ENCODE data around the gene TOPAZ1.

The TOPAZ1 gene

DNA sequence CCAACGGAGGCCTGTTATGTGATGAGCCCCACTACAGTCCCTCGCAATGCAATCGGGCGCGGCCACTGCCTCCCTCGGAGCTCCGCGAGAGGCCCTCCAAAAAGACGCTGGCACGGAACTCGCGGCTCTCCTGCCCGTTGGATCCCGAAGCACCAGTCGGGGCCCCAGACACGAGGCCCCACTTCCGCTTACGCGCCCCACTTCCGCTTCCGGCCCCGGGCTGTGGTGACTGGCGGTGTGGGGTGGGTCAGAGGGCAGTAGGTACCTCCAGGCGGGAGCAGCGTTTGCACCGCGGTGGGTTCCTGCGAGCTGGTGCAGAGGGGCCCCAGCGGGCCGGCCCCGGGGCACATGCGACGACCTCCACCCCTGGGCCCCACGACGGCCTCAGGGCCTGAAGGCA is at the start of gene TOPAZ1:
Gene TOPAZ1 (plus strand): TSS at position 181 of the 400 bp plus-strand sequence. CDS start 168 bp downstream, at position 349.
- no peak for DNase-seq

DNA sequence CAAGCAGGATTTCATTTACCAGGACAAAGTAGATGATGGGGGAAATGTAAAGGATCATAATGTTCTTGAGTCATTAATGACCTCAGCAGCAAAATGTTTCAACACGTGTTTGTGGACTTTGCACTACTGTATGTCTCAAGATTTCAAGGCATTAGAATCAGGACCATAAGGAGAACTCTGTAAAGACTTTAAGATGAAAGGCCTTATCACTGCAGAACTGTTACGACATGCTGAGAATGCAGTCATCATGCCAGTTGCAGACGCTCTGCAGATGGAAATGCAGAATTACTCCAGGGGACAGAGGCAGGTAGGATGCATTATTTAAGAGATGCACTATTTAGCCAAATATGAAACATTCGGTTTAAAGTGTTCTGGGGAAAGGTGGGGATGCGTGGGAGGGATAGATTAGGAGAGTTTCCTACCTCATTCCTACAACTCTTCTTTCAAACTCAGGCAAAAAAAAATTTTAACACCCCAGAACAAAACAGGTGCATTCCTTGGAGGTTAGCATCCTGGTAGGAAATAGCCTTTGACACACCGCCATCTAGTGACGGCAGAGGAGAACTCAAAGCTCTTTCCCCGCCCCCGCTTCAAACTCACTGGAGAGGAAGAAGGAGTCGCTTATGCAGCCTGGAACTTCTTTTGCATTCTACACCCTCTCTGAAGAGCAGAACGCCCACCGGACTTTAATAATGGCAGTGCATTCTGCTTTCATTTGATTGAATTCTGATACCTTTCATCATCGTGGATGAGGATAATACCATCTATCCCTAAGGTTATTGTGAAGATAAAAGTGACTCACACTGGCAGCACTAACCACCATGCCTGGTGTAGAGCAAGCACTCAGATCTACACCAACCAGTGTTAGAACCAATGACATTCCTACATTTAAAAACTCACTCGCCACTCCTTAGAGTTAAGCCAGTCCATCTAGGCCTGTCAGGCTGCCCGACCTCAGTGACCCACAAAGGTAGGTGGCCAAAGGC is 43.1 kb upstream of the TOPAZ1 start:
- DNase-seq = peak; percentile 23 to 65

DNA sequence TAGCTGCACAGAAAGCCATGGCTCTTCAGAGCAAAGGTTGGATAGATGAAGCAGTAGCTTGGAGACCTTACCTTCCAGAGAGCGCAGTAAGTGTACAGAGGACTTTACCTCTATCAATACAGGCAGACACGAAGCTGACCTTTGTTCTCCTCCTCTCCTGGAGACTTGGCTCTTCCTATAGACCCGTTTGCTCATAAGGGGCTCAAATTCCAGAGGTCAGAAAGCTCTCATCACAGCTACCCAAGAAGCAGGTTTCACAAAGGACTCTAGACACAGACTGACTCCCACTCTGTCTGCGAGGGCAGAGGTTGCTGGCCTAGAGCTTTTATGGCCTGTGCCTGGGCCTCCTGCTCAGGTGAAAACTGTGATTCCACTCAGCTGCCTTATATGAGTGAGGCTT is 35.4 kb upstream of the TOPAZ1 start:
- no peak for DNase-seq

DNA sequence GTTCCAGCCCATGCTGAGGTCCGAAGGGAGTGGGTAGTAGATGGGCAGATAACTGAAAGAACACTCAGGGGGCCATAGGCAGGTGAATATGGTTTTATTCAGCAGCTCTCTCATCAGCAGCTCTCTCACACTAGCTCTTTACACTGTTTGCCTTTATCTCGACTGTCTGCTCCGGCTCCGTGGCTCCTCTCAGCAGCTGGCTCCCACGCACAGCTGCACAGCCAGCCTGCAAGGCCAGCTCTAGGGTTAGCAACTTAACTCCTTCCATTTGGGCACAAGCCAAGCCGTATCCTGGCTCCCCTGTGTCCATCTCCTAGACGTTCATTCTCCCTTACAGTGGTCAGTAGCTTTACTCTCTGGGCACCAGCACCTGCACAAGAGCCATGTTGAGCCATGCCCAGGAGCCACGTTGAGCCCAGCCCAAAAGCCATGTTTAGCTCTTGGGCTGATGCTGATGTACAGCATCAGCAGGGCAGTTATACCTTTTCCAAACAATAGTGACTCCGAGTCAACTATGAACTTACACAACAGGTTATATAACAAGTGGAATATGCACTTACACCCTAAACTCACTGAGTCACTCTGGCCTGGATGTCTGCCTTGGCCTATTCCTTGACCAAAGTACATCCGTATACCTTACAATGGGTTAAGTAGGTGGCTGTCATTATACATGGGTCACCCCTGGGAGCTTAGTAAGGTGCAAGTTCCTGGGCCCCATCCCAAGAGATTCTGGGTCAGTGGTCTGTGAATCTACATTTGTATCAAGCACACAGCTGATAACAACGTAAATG is 34.6 kb upstream of the TOPAZ1 start:
- no peak for DNase-seq

- no peak for DNase-seq
These were observed 33.6 kb upstream of the TOPAZ1 start for GRCh38 chr3:44208086-44208485.

- no peak for DNase-seq
These were observed 33.1 kb upstream of the TOPAZ1 start for GRCh38 chr3:44208568-44208967.

DNA sequence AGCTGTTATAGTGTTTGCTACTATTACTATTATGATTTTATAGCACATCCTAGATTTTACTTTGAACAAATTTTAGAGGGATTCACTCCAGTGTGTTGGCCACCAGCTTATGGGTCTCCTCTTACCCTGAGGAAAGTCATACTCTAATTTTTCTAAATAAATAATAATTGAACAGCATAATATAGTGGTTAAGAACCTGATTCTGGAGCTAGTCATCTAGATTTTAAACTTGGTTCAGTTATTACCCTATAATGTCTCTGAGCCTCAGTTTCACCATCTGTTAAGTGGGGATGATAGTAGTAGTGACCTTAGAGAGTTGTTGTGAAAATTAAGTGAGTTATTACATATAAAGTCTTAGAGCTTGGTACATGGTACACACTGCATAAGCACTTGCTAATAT is 30.7 kb upstream of the TOPAZ1 start:
- no peak for DNase-seq

- DNase-seq = no peak
These were observed 19.3 kb upstream of the TOPAZ1 start for GRCh38 chr3:44222337-44222736.

- DNase-seq = no peak
These were observed 18.4 kb upstream of the TOPAZ1 start for GRCh38 chr3:44223299-44223698.

DNA sequence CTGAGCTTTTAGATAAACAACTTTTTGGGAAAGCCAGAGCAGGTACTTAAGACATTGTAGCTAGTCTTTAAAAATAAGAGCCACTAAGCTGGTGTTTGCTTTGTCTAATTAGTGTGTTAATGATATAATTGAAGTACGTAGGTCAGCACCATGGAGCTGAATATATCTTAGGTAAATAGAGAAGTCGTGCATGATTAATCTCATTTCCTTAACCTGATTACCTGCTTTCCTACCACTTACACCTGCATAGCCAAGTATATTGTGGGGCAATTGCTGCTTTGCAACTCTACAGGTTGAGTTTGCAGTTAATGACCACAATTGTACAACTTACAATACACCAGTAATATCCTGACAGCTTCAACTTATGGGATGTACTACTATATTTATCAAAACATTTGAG is 17.6 kb upstream of the TOPAZ1 start:
- DNase-seq = no peak

DNA sequence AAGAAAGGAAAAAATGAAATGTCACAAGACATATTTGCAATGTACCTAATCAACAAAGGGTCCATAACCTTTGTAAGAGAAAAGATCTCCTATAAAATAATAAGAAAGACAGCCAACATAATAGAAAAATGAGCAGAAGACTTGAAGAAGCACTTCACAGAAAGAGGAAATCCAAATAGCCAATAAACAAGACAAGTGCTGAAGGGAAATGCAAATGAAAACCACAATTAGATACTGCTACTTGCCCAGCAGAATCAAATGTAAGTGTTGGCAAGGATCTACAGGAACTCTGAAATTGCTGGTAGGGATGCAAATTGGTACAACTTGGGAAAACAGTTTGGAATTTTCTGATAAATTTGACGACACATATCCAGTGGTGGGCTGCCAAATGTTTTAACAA is 15.1 kb upstream of the TOPAZ1 start:
- no peak for DNase-seq

- no peak for DNase-seq
These were observed 14.1 kb upstream of the TOPAZ1 start for GRCh38 chr3:44227632-44228031.

DNA sequence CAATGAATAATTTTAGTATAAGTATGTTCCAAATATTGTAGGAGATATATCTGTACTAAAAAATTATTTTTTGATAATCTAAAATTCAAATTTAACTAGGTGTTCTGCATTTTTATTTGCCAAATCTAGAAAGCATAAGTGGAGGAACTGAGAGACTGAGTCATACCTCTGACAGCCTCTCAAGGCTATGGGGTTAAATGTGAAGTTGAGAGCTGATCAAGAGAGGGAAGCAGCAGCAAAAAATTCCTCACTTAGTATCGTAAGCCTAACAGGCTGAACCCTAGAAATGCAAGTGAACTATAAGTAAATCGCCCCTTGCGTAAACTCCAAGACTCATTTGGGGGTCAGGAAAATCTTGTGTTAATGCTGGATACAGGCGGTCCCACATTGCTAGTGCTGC is 12.8 kb upstream of the TOPAZ1 start:
- DNase-seq = no peak

GRCh38 chr3:44232407-44232806 is 9.3 kb upstream of the TOPAZ1 start:
- DNase-seq = no peak

DNA sequence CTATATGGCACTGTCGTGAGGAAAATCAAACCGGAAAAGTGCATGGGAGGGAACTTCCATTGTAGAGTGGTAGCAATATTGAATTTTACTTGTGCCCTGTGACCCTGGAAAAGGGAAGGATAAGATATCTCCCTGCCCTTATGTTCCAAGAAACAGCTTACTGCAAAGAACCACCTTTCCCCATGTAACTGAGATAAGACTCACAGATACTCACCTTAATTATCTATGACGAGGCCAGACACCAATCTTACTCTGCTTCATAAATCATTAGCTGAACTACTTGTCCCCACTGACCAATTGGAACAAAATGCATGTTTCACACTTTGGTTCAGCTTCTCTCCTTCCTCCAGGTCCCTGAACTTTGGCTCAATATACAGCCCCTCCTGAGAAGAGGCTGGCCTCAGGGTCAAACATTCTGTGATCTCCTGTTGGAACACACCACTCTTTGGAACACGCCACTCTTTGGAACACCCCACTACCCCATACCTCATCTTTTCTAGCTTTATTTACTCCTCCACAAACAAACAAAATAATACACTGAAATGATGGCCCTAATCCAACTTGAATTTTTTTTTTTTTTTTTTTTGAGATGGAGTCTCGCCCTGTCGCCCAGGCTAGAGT is 6.9 kb upstream of the TOPAZ1 start:
- no peak for DNase-seq

DNA sequence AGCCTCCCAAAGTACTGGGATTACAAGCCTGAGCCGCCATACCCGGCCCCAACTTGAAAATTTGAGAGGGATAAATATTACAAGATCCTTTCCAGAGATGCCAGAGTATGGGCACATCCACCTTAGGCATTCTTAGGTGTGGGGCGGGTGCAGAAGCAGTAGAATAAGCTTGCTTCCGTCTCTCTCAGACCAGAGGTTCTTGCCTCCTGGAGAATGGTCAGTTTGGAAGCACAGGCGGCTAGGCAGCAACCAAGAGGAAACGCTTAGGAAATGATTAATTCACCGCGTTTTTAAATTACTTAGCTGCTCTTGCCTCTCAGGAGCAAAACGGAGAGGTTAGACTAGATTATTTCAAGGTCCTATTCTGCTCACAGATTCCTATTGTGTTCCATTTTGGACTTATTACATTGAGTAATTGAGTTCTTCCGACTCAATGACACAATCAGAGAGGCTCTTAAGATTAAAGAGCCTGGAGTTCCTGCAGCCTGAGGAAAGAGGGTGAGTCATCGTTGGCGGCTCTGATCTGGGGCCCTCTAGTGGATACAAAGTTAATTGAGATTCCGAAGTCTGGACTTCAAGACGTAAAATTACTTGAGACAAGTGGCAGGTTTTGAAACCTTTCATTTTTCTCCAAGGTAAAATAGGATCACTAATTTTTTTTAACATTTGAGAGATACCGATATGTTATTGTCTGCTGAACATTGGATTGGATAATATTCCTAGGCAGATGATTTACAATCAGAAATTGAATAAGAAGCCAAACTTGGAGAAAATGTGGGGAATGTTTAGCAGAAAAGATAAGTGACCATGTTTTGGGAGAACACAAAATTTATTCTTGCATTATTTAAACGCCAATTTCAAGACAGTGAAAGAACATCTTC is 5.8 kb upstream of the TOPAZ1 start:
- peak; percentile 60 to 91 for DNase-seq

GRCh38 chr3:44236485-44236908 is 5.2 kb upstream of the TOPAZ1 start:
- DNase-seq = no peak

- no peak for DNase-seq
These were observed 4.5 kb upstream of the TOPAZ1 start for GRCh38 chr3:44237161-44237560.

GRCh38 chr3:44237665-44238064 is 4.0 kb upstream of the TOPAZ1 start:
- no peak for DNase-seq

GRCh38 chr3:44238889-44239288 is 2.8 kb upstream of the TOPAZ1 start:
- no peak for DNase-seq

DNA sequence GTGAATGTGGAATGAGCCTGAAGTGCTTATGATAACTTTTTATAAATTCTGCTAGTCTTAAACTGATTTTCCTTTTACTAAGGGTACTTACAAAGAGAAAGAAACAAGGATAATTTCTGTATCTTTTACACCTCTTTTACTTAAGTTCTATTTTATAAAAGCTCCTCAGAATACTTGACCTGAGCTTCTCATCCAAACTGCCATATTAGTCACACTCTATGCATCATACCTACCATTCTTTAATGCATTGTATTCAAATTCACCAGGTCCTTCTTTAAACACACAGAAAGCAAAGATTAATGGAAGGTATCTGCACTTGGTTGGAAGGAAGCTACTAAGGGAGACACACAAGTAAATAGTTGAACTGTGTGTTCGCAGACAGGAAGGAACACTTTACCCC is 1.6 kb upstream of the TOPAZ1 start:
- DNase-seq = no peak

DNA sequence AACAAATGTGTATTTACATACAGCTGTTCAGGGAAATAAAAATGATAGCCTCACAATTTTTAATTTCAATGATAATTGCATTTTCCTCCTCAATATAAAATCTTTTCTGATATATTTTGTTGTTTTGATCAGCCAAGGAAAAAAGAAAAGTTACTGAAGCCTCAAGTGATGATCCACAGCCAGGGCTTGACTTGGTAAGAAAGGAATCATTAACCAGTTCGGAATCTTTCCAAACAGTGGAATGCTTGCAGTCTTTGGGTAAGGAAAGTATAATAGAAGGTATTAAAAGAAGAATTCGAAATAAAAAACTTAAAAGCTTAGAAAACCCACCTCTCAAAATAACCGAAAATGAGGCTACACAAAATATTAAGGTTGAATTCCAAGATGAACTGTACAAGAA is 1.0 kb downstream of the TOPAZ1 start:
- DNase-seq = no peak
